HCT116 (cell line): Measurements from ENCODE around the gene DNMT1. TPM values are rescaled to one million over a fixed set of nuclear protein-coding genes. Genes with fewer than 3 reads are reported as not detected.
A peak's percentile ranks its signal among the peaks of the same experiment; 100 is the strongest.

Experiments used
- ATAC-seq: fragments of 200-7000 bp; cut with Tn5 transposase; 2 replicates; pipeline ENCODE4 v1.9.1; 2020; ENCODE audit warnings: mild to moderate bottlenecking, moderate library complexity
- BruUV-seq: library from RNA; stranded (reverse); fragments of 400-500 nt; replicated peaks from 2 replicates; lab custom pipeline; 2021; lab: Mats Ljungman, UMichigan
- CTCF ChIA-PET: fragments of 300-600 bp; sonication (Branson Sonifier 250); formaldehyde crosslinking; loops from one replicate; lab custom pipeline; 2021; ENCODE audit warnings: antibody characterized with exemption; lab: Charles Lee
- POLR2A ChIA-PET: fragments of 300-600, 350-600 bp; sonication (Branson Sonifier 250); formaldehyde crosslinking; loops from one replicate; lab custom pipeline; 2021; ENCODE audit warnings: antibody characterized with exemption; lab: Charles Lee
- RAD21 ChIA-PET, 2 experiments: fragments of 300-600 bp; sonication (Branson Sonifier 250); formaldehyde crosslinking; loops; one replicate each; lab custom pipeline; 2023; ENCODE audit warnings: low total read pairs in 2 of 2; ENCODE audit not compliant: uncharacterized antibody in 2 of 2, unreplicated experiment in 2 of 2, low non-redundant PET in 1 of 2; lab: Charles Lee
- DNase-seq: peaks from one replicate; pipeline ENCODE4 v3.0.0-alpha.2; 2010; ENCODE audit warnings: low read depth, low spot score
- H2AFZ ChIP-seq: fragments of 200-600 bp; shearing (Covaris generic), sonication (generic); 2 replicates; pipeline ENCODE4 v1.6.1; 2017; ENCODE audit warnings: low read depth, mixed run types, mixed read lengths, antibody characterized with exemption, low read length; ENCODE audit not compliant: poor library complexity, severe bottlenecking
- H3K27ac ChIP-seq: 2 replicates; pipeline ENCODE4 v1.5.1; 2012; ENCODE audit warnings: low read depth, low read length
- H3K27me3 ChIP-seq: fragments of 200-600 bp; sonication (generic); 2 replicates; pipeline ENCODE4 v1.6.1; 2016; ENCODE audit warnings: mixed run types, low read length, mixed read lengths; ENCODE audit not compliant: insufficient read depth
- H3K36me3 ChIP-seq, 2 experiments: fragments of 200-500 bp in 1 of 2; fragments of 200-600 bp in 1 of 2; sonication (Bioruptor generic) in 1 of 2; sonication (generic) in 1 of 2; 2 replicates each; pipeline versions ENCODE4 v1.5.1 to v1.6.1; 2014 to 2016; ENCODE audit warnings: low read length in 2 of 2, inconsistent platforms in 1 of 2, mixed read lengths in 1 of 2, mixed run types in 1 of 2; ENCODE audit not compliant: insufficient read depth in 2 of 2, control insufficient read depth in 1 of 2
- H3K4me1 ChIP-seq, 2 experiments: fragments of 200-600 bp in 1 of 2; sonication (generic) in 1 of 2; 2 replicates each; pipeline versions ENCODE4 v1.5.1 to v1.6.1; 2012 to 2017; ENCODE audit warnings: low read length in 2 of 2, inconsistent platforms in 1 of 2, mild to moderate bottlenecking in 1 of 2, mixed read lengths in 1 of 2, mixed run types in 1 of 2, moderate library complexity in 1 of 2; ENCODE audit not compliant: insufficient read depth in 2 of 2, control insufficient read depth in 1 of 2
- H3K4me2 ChIP-seq: fragments of 200-600 bp; sonication (generic); 2 replicates; pipeline ENCODE4 v1.6.1; 2017; ENCODE audit warnings: mixed run types, low read length, mixed read lengths
- H3K4me3 ChIP-seq, 2 experiments: fragments of 200-600 bp in 1 of 2; sonication (generic) in 1 of 2; replicated peaks in 1 of 2; 2 replicates each; pipeline ENCODE4 v1.5.1; 2011 to 2016; ENCODE audit warnings: low read length in 2 of 2, control low read depth in 1 of 2, low read depth in 1 of 2, mild to moderate bottlenecking in 1 of 2, mixed read lengths in 1 of 2, mixed run types in 1 of 2
- H3K79me2 ChIP-seq: fragments of 200-600 bp; sonication (generic); 2 replicates; pipeline ENCODE4 v1.6.1; 2017; ENCODE audit warnings: mild to moderate bottlenecking, mixed run types, low read length, moderate library complexity, mixed read lengths; ENCODE audit not compliant: insufficient read depth
- H3K9ac ChIP-seq: fragments of 200-600 bp; sonication (generic); 2 replicates; pipeline ENCODE4 v1.6.1; 2016; ENCODE audit warnings: low read length, mixed read lengths
- H3K9me2 ChIP-seq: fragments of 200-600 bp; sonication (generic), shearing (Covaris generic); 2 replicates; pipeline ENCODE4 v1.6.1; 2017; ENCODE audit warnings: mixed run types, mild to moderate bottlenecking, moderate library complexity; ENCODE audit not compliant: insufficient read depth
- H3K9me3 ChIP-seq, 2 experiments: fragments of 200-500 bp in 1 of 2; fragments of 200-600 bp in 1 of 2; sonication (Bioruptor generic) in 1 of 2; sonication (generic) in 1 of 2; 2 replicates each; pipeline ENCODE4 v1.6.1; 2014 to 2017; ENCODE audit warnings: low read length in 2 of 2, mixed read lengths in 2 of 2, inconsistent platforms in 1 of 2, low read depth in 1 of 2, mild to moderate bottlenecking in 1 of 2, mixed run types in 1 of 2, moderate library complexity in 1 of 2; ENCODE audit not compliant: control insufficient read depth in 1 of 2, insufficient read depth in 1 of 2
- H4K20me1 ChIP-seq: fragments of 200-600 bp; sonication (generic), shearing (Covaris generic); 2 replicates; pipeline ENCODE4 v1.6.1; 2017; ENCODE audit warnings: mixed run types, mild to moderate bottlenecking, moderate library complexity; ENCODE audit not compliant: insufficient read depth
- CBX3 ChIP-seq: IDR thresholded peaks from 2 replicates; pipeline ENCODE4 v1.6.1; 2012; ENCODE audit warnings: low read depth
- JUND ChIP-seq: IDR thresholded peaks from 2 replicates; pipeline ENCODE4 v1.6.1; 2012
- POLR2A ChIP-seq: IDR thresholded peaks from 2 replicates; pipeline ENCODE4 v1.7.0; 2011; ENCODE audit warnings: borderline replicate concordance; ENCODE audit not compliant: insufficient read depth, insufficient read length; ENCODE audit errors: extremely low read depth
- POLR2AphosphoS5 ChIP-seq: IDR thresholded peaks from 2 replicates; pipeline ENCODE4 v1.6.1; 2011; ENCODE audit warnings: mild to moderate bottlenecking, low read depth, low read length, moderate library complexity
- RAD21 ChIP-seq: IDR thresholded peaks from 2 replicates; pipeline ENCODE4 v1.6.1; 2012; ENCODE audit warnings: low read depth, mild to moderate bottlenecking
- SP1 ChIP-seq: IDR thresholded peaks from 2 replicates; pipeline ENCODE4 v1.6.1; 2012; ENCODE audit warnings: low read depth
- TCF7L2 ChIP-seq: IDR thresholded peaks from 2 replicates; pipeline ENCODE4 v1.7.0; 2011; ENCODE audit warnings: borderline replicate concordance, inconsistent platforms; ENCODE audit not compliant: insufficient read depth, insufficient read length; ENCODE audit errors: extremely low read depth
- ZNF274 ChIP-seq: fragments of 200-500 bp; sonication (Bioruptor generic); IDR thresholded peaks from 2 replicates; pipeline ENCODE4 v1.6.1; 2014; ENCODE audit warnings: mild to moderate bottlenecking, low read depth, low read length, inconsistent platforms
- intact Hi-C: fragments of 100-400 bp; cut with micrococcal nuclease; formaldehyde crosslinking; loops from 2 replicates; pipeline ENCODE4 v1.10.0; 2022
- total RNA-seq: library from RNA; stranded (reverse); gene quantifications from one replicate; pipeline ENCODE4 v1.2.1, GENCODE V29; 2021; ENCODE audit not compliant: unreplicated experiment
- TF ChIP-seq, protein P1 (sequence below), 3 experiments: fragments of 200-600 bp in 1 of 3; sonication (generic) in 1 of 3; IDR thresholded peaks in 2 of 3; conservative IDR thresholded peaks in 1 of 3; 2 replicates each; pipeline ENCODE4 v1.5.1; 2012 to 2017; ENCODE audit warnings: low read depth in 2 of 3, low read length in 2 of 3, antibody characterized with exemption in 1 of 3, borderline replicate concordance in 1 of 3, control low read depth in 1 of 3, mild to moderate bottlenecking in 1 of 3, mixed read lengths in 1 of 3, mixed run types in 1 of 3, moderate library complexity in 1 of 3; ENCODE audit not compliant: insufficient read depth in 1 of 3
- TF ChIP-seq, protein P2 (sequence below): IDR thresholded peaks from 2 replicates; pipeline ENCODE4 v1.6.1; 2012

The DNMT1 gene
- total RNA-seq, 1 experiment from 2014 or later = 235 TPM

DNA sequence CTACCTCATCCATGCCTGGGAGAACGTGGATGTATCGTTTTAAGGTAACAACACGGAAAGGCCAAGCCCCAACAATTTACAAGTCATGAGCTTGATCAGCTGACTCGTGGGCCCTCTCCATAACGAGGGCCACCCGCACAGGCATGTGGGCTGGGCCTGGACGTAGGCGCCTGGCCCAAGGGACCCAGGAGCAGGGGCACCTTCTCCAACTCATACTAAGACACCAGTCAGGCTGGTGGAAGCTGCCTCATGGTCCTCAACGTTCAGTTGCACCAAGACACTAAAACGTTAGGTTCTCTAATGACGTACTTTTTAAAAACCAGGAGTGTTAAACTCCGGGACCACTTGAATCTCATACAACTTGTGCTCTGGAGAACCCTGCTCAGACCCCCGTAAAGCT is 53.3 kb downstream of the DNMT1 start:
- no peaks in the 10 kb centered on the region for H3K9me3 ChIP-seq
- no peak for DNase-seq
- TSS peak; percentile 27 for BruUV-seq
- H3K9me2 ChIP-seq = no peaks in the 10 kb centered on the region
- no peaks in the 10 kb centered on the region for H3K4me1 ChIP-seq
- RAD21 ChIA-PET = no interaction called here
- H3K79me2 ChIP-seq = peaks cover 7% of the 10 kb centered on the region; the same call in 1 of the 2 replicates
- H3K27ac ChIP-seq = no peak overlapping the region
- H3K36me3 ChIP-seq = peaks cover 56 to 87% of the 10 kb centered on the region in 2 experiments
- H4K20me1 ChIP-seq = no peaks in the 10 kb centered on the region
- no peak overlapping the region for H3K4me3 ChIP-seq
- TF ChIP-seq JUND = no peak
- no peak for TF ChIP-seq SP1
- TF ChIP-seq, protein P1, sequence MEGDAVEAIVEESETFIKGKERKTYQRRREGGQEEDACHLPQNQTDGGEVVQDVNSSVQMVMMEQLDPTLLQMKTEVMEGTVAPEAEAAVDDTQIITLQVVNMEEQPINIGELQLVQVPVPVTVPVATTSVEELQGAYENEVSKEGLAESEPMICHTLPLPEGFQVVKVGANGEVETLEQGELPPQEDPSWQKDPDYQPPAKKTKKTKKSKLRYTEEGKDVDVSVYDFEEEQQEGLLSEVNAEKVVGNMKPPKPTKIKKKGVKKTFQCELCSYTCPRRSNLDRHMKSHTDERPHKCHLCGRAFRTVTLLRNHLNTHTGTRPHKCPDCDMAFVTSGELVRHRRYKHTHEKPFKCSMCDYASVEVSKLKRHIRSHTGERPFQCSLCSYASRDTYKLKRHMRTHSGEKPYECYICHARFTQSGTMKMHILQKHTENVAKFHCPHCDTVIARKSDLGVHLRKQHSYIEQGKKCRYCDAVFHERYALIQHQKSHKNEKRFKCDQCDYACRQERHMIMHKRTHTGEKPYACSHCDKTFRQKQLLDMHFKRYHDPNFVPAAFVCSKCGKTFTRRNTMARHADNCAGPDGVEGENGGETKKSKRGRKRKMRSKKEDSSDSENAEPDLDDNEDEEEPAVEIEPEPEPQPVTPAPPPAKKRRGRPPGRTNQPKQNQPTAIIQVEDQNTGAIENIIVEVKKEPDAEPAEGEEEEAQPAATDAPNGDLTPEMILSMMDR (IDR thresholded peaks at IDR 0.05 in 2 of 3, conservative IDR thresholded peaks at IDR 0.05 in 1 of 3; ENCODE audit: borderline replicate concordance in 1 of 3, insufficient read depth in 1 of 3, low read depth in 2 of 3, low read length in 2 of 3) = no peak
- TF ChIP-seq, protein P2, sequence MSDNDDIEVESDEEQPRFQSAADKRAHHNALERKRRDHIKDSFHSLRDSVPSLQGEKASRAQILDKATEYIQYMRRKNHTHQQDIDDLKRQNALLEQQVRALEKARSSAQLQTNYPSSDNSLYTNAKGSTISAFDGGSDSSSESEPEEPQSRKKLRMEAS = no peak
- no peak for TF ChIP-seq POLR2AphosphoS5
- no peak for TF ChIP-seq TCF7L2
- TF ChIP-seq POLR2A = no peak
- no peak for TF ChIP-seq CBX3
- TF ChIP-seq RAD21 = no peak
- TF ChIP-seq ZNF274 = no peak
- TF ChIP-seq, all 23 proteins: peak for 0
- ChIA-PET CTCF (no interaction called here), POLR2A (no interaction called here)
- H3K9ac ChIP-seq = no peak overlapping the region
- H2AFZ ChIP-seq = no peak overlapping the region
- intact Hi-C loops = no loop called here
- no peaks in the 10 kb centered on the region for H3K27me3 ChIP-seq
- no peak overlapping the region for H3K4me2 ChIP-seq
- ATAC-seq = no peak
